Eye (tissue), 1 donor: ENCODE results near the gene PPP1R1A.

Experiments used
- DNase-seq: peaks from one replicate; pipeline ENCODE4 v3.0.0-alpha.2; 2015

The PPP1R1A gene

DNA sequence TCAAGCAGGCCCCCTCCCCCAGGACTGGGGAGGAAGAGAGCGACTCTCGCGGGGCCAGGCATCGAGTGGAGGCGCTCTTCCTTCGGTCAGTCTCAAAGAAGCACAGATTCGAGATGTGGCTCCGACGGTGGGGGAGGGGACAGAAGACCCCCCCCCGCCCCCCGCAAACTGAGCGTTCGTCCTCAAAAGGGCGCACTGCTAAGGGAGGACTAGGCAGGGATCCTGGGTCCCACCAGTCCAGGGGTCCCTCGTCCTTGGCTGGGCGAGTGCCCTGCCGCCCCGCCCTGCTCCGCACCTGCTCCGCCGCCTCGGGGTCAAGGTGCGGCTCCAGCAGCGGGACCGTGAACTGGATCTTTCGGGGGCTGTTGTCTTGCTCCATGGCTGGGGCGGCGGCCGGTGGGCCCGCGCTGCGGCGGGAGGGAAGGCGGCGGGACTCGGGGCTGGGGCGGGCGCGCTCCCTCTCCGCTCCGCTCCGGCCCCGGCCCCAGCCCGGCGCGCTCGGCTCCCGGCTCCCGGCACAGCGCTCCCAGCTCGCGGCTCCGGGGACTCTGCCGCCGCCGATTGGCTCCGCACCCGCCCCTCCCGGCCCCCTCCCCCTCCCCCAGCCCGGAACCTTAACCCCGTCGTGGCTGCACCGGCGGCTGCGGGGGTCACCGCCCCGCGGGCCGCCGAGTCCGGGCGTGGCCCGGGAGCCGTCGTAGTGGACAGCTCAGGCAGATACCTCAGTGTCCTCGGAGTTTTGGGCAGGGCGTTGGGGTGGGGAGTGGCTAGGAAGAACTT, at the start of gene PPP1R1A:
Gene PPP1R1A, minus strand, starts transcription at position 550 of the 780 bp plus-strand sequence. Its CDS starts 171 bp downstream, at position 379.
- peak; percentile 61 for DNase-seq

DNA sequence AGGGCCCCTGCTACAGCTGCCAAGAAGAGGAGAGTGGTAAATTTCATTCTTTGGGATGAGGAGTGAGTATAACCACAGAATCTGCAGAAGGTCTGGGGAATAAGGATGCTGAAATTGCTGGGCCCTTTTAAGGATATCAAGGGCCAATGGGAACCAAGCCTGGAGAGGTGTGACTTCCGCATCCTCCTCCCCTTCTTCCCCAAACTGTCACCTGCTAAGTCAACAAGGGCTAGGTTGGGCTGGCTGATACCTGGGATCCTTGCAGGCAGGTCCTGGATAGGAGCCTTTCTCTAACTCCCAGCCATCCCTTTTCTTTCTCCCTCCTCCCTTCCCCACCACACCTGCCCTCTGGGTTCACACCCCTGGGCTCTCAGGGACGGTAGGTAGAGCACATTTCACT, 46.3 kb upstream of the PPP1R1A start, which contains the start of gene LACRT:
Gene LACRT, minus strand, starts transcription at position 101 of the 400 bp plus-strand sequence. Its CDS starts 54 bp downstream, at position 47.
- DNase-seq, result no peak

GRCh38 chr12:54631988-54632728, 43.7 kb upstream of the PPP1R1A start:
- no peak for DNase-seq

DNA sequence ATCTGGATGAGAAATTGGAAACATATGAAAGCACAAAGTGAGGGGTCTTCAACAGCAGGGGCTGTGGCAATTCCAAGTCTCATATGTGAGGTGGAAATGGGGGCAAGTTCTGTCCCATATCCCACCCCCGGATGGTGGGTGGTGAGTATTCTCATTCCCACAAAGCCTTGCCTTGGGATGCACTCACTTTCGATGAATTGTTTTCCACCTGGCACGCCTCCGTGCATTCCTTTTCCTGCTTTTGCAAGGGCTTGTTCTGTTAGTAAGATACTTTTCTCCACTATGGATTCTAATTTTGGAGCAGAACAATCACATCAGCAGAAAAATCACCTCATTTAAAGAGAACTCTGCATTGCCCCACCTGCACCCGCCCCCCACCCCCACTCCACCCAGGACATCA, 43.1 kb upstream of the PPP1R1A start:
- no peak for DNase-seq

DNA sequence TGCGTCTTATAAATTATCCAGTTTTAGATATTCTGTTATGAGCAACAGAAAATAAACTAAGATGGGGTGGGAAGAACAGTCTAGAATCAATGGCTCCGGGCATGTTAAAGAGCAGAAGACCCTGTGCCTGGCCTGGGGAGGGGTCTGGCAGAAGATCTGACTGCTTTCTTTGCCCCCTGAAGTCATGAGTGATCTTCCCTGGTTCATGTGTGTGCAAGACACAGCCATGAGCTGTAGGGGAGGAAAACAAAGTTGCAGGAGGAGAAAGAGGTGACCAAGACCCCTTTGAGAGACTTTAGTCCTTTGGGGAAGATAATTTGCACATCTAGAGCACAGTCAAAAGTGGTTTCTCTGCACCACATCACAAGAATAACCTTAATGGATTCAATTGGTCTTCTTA, 41.5 kb upstream of the PPP1R1A start:
- no peak for DNase-seq

DNA sequence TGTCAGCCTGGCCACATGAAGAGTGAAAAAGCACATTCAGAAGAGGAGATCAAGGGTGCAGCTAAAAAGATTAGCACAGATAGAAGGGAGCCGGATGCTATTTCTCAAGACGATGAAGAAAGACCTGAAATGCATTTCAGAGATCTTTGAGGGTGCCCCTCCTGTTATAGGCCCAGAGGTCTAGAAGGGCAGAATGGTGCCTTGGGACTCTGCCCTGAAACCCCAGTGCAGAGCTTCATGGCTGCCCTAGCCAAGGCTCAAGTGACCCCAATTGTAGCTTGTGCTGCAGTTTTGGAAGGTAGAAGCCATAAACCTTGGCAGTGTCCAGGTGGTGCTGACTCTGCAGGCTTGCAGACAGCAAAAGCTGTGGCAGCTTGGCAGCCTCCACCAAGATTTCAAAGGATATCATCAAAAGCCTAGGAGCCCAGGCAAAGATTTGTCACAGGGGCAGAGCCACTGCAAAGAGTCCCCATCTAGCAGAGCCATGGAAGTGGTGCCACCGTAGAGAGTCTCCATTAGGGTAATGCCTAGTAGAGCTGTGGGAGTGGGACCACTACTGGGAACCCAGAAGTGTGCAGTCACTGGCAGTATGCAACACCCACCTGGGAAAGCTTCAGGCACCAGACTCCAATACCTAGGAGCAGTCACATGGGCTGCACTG, 39.9 kb upstream of the PPP1R1A start:
- no peak for DNase-seq

DNA sequence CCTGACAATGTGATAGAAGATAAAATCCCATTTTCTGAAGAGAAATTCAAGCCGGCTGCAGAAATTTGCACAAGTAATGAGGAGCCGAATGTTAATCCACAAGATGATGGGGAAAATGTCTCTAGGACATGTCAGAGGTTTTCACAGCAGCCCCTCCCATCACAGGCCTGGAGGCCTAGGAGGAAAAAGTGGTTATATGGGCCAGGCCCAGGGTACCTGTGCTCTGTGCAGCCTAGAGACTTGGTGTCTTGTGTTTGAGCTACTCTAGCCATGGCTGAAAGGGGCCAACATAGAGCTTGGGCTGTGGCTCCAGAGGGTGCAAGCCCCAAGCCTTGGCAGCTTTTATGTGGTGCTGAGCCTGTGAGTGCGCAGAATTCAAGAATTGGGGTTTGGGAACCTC, 38.8 kb upstream of the PPP1R1A start:
- no peak for DNase-seq

GRCh38 chr12:54625598-54625997, 37.1 kb upstream of the PPP1R1A start:
- no peak for DNase-seq

GRCh38 chr12:54624315-54625279, 36.1 kb upstream of the PPP1R1A start:
- DNase-seq, result no peak

DNA sequence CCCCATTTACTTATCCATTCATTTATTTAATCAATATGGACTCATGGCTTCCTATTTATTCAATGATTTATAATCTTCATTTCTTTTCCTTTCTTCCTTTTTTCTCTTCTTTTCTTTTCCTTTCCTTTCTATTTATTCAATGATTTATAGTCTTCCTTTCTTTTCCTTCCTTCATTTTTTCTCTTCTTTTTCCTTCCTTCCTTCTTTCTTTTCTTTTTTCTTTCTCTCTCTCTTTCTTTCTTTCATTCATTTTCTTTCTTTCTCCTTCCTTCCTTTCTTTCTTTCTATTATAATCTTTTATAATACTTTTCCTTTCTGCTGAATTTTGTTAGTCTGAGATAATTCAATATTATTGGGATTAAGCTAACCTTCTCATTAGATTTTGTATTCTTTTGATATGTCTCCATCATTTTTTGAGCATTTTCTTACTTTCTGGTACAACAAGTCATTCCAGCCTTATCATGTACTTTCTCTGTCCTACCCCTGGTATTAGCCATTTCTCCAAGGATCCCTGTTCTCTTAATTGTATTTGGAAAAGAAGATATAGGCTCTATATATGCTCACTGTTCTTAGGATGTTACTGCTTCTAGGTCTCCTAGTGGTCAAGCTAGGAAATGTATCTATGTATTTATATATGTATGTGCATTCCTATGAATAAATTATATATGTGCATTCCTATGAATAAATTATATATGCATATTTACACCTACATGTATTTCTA, 34.2 kb upstream of the PPP1R1A start:
- no peak for DNase-seq

GRCh38 chr12:54616933-54617680, 28.6 kb upstream of the PPP1R1A start:
- DNase-seq, result no peak

DNA sequence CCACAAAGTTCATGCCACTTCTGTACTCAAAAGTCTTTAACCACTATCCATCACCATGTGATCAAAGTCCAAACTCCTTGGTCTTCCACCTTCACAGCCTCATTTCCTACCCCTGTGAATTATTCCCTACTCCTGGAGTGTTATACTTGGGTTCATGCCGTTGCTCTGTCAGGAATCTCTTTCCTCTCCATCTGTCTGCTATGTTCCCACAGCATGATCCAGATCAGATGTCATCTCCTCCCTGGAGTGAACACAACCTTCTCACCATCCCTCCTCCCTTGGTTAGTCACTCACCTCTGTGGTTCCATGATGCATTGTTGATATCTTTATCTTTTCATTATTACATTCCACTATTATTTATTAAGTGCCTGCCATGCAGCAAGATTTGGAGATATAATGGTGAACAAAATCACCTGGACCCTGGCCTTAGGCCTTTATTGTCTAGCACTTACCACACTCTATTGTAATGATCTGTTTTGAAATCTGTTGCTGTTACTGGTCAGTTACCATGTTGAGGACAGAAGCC, 23.8 kb upstream of the PPP1R1A start:
- no peak for DNase-seq

GRCh38 chr12:54611715-54612149, 23.3 kb upstream of the PPP1R1A start:
- DNase-seq, result no peak

- DNase-seq, result no peak
These were observed 20.3 kb upstream of the PPP1R1A start for GRCh38 chr12:54608769-54609168.

GRCh38 chr12:54608156-54608555, 19.7 kb upstream of the PPP1R1A start:
- no peak for DNase-seq

DNA sequence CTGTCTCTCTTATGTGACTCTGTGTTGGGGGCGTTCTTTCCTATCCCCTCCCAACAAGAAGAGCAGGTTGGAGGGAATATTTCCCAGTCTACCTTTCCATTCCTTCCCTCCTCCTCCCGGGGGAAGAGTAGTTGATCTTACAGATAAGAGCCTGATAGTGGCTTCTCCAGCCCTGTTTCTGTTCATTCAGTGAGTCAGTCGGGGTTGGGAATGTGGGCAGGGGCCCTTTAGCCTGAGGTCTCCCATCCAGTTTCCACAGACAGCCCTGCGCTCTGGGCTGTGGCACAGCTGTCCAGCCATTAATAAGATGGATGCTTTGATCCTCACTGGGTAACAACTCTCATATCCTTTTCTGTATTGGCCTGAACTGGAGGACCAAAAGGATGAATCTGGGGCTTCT, 18.1 kb upstream of the PPP1R1A start:
- no peak for DNase-seq

GRCh38 chr12:54605138-54605970, 16.9 kb upstream of the PPP1R1A start:
- DNase-seq, result no peak

- no peak for DNase-seq
These were observed 16.0 kb upstream of the PPP1R1A start for GRCh38 chr12:54604436-54604835.

- no peak for DNase-seq
These were observed 15.4 kb upstream of the PPP1R1A start for GRCh38 chr12:54603872-54604271.
